Natural killer cell (primary cell): Measurements from ENCODE around the gene DYSF. TPM values are rescaled to one million over a fixed set of nuclear protein-coding genes. Genes with fewer than 3 reads are reported as not detected.

Source experiments
- ATAC-seq, 3 donors: fragments of 150-1000 bp in 2 of 3; fragments of 200-7000 bp in 1 of 3; cut with Tn5 transposase; 1 replicate in 1 of 3; 2 replicates in 2 of 3; pipeline ENCODE4 v1.10.0; 2021; ENCODE audit warnings: mild to moderate bottlenecking in 2 of 3, moderate library complexity in 2 of 3
- DNase-seq, 2 donors: peaks; one replicate each; pipeline versions ENCODE4 v3.0.0 to v3.0.0-alpha.2; 2013 to 2021; ENCODE audit warnings: mixed read lengths in 1 of 2
- H3K27ac ChIP-seq: one replicate; pipeline ENCODE4 v1.5.1; 2013; ENCODE audit warnings: mild to moderate bottlenecking, low read length
- H3K27me3 ChIP-seq: one replicate; pipeline ENCODE4 v1.6.1; 2013; ENCODE audit warnings: low read length; ENCODE audit not compliant: control insufficient read depth, insufficient read depth
- H3K36me3 ChIP-seq: one replicate; pipeline ENCODE4 v1.6.1; 2013; ENCODE audit warnings: low read length; ENCODE audit not compliant: control insufficient read depth, insufficient read depth
- H3K4me1 ChIP-seq: one replicate; pipeline ENCODE4 v1.6.1; 2013; ENCODE audit warnings: low read length; ENCODE audit not compliant: control insufficient read depth, insufficient read depth
- H3K4me3 ChIP-seq: one replicate; pipeline ENCODE4 v1.5.1; 2013; ENCODE audit warnings: low read length
- H3K9me3 ChIP-seq: one replicate; pipeline ENCODE4 v1.6.1; 2013; ENCODE audit warnings: low read length; ENCODE audit not compliant: control insufficient read depth, insufficient read depth
- H3K27ac Mint-ChIP-seq, 2 donors: one replicate each; pipeline ENCODE4 v1.8.0; 2022; ENCODE audit warnings: mild to moderate bottlenecking in 2 of 2, mixed read lengths in 2 of 2, moderate library complexity in 1 of 2
- H3K27me3 Mint-ChIP-seq, 2 donors: one replicate each; pipeline ENCODE4 v1.8.0; 2022; ENCODE audit warnings: low read depth in 2 of 2, mixed read lengths in 2 of 2
- H3K36me3 Mint-ChIP-seq: one replicate; pipeline ENCODE4 v1.8.0; 2022; ENCODE audit warnings: mixed read lengths
- H3K4me1 Mint-ChIP-seq, 2 donors: one replicate each; pipeline ENCODE4 v1.8.0; 2022; ENCODE audit warnings: mixed read lengths in 2 of 2
- H3K4me3 Mint-ChIP-seq: one replicate; pipeline ENCODE4 v1.8.0; 2022; ENCODE audit warnings: mild to moderate bottlenecking, moderate library complexity, mixed read lengths
- H3K9me3 Mint-ChIP-seq, 2 donors: one replicate each; pipeline ENCODE4 v1.8.0; 2022; ENCODE audit warnings: mixed read lengths in 2 of 2
- WGBS: methylation state at CpG from one replicate; pipeline ENCODE4 v1.1.7; 2013; ENCODE audit warnings: missing lambda C conversion rate; ENCODE audit not compliant: insufficient coverage; 5-methylcytosine and 5-hydroxymethylcytosine counted together
- intact Hi-C: fragments of 100-400 bp; cut with micrococcal nuclease; formaldehyde crosslinking; loops from one replicate; pipeline ENCODE4 v1.14.2; 2022
- total RNA-seq, 4 donors: library from RNA; stranded (reverse); fragments of 120-200 nt in 1 of 4; gene quantifications; one replicate each; pipeline versions ENCODE4 v1.2.3 to v1.2.4, GENCODE V29; 2013 to 2022
- TF ChIP-seq, protein P1 (sequence below): fragments of 200-600 bp; IDR thresholded peaks from one replicate; pipeline ENCODE4 v1.8.0; 2022; ENCODE audit warnings: antibody characterized with exemption

Gene DYSF
- total RNA-seq, 3 donors from 2014 or later (not counting 1 experiment from before 2014, with no cell fraction given), result 11.4 to 19.5 (median 12.4) TPM

DNA sequence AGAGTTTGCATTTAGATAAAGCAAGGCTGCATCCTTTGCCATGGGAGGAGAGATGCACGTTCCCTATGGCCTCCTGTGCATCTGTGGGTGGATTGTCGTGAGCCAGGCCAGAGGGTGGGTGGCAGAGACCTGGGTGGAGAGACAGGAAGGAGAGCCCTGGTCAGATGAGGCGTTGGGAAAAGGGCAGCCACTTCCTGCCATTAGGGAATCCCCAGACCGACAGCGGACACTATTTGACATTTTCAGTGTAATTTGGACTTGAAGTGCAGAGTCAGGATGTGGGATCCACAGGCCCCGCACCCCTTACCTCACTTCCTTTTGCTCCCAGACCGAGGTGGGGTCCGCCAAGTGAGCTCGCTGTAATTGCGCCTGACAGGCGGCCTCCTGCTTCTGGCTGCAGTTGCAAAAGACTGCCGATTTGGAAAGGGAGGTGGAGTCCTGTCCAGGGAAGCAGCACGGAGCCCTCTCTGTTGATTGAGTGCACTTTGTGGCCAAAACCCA is 150.0 kb downstream of the DYSF start:
- no peaks in the 10 kb centered on the region for H3K36me3 ChIP-seq
- intact Hi-C loops, result no loop called here
- H3K27ac ChIP-seq, result no peak overlapping the region
- peaks cover 21 to 39% of the 10 kb centered on the region in 2 donors for H3K4me1 Mint-ChIP-seq
- peak overlapping the region in 1 of 2 donors; percentile 81 for H3K27ac Mint-ChIP-seq
- ATAC-seq (peak in 1 of 3 donors; percentile 36), DNase-seq (no peak)
- peaks cover 0 to 5% of the 10 kb centered on the region in 2 donors for H3K27me3 Mint-ChIP-seq
- H3K4me3 ChIP-seq, result no peak overlapping the region
- no peaks in the 10 kb centered on the region for H3K36me3 Mint-ChIP-seq
- TF ChIP-seq, protein P1, sequence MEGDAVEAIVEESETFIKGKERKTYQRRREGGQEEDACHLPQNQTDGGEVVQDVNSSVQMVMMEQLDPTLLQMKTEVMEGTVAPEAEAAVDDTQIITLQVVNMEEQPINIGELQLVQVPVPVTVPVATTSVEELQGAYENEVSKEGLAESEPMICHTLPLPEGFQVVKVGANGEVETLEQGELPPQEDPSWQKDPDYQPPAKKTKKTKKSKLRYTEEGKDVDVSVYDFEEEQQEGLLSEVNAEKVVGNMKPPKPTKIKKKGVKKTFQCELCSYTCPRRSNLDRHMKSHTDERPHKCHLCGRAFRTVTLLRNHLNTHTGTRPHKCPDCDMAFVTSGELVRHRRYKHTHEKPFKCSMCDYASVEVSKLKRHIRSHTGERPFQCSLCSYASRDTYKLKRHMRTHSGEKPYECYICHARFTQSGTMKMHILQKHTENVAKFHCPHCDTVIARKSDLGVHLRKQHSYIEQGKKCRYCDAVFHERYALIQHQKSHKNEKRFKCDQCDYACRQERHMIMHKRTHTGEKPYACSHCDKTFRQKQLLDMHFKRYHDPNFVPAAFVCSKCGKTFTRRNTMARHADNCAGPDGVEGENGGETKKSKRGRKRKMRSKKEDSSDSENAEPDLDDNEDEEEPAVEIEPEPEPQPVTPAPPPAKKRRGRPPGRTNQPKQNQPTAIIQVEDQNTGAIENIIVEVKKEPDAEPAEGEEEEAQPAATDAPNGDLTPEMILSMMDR, result no peak
- H3K4me1 ChIP-seq, result peaks cover 38% of the 10 kb centered on the region
- WGBS, result 18% methylated on average over 13 of the region's 13 CpGs
- H3K9me3 Mint-ChIP-seq, result no peaks in the 10 kb centered on the region
- peak overlapping the region; percentile 69 for H3K4me3 Mint-ChIP-seq
- H3K27me3 ChIP-seq, result no peaks in the 10 kb centered on the region
- no peaks in the 10 kb centered on the region for H3K9me3 ChIP-seq

DNA sequence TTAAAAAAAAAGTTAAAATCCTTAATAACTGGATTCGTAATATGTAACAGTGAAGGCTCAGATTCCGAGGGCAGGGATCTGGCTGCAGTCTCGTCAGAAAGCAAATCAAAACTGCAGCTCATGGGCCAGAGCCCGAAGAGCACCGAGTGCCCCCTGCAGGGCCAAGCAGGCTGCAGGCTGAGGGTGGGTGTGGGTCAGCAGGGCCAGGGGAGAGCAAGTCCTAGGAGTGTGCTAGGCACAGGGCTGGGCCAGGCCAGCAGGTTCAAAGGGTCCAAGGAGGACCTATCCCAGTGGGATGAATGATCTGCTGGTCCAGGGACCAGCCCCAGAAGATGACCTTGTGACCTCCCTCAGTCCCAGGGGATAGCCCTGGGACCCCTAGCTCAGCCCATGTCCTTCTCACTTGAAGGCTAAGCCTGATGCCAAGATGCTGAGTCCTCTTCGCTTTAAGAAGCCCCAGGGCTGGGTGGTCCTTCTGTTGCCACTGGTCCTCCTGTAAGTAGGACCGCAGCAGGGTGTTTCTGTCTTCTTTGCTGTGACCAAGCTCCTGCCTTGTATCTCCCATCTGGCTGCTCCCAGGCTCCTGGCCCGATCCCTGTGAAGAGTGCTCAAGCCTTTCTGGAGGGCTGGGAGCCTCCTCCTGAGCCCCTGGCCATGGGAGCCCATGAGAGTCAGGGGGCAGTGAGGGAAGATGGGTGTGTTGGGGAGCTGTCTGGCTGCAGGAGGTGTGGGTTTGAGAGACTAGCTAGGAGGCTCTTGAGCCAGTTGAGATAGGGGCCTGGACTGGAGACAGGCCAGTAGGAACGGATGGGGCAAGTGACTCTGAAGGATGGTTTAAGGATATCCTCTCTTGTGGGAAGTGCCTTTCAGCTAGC is 150.7 kb downstream of the DYSF start:
- Mint-ChIP-seq H3K9me3 (no peaks in the 10 kb centered on the region), H3K4me3 (no peak overlapping the region), H3K4me1 (peaks cover 21 to 39% of the 10 kb centered on the region in 2 donors), H3K27me3 (peaks cover 0 to 5% of the 10 kb centered on the region in 2 donors), H3K36me3 (no peaks in the 10 kb centered on the region), H3K27ac (no peak overlapping the region)
- DNase-seq (no peak), ATAC-seq (no peak)
- peaks cover 38% of the 10 kb centered on the region for H3K4me1 ChIP-seq
- TF ChIP-seq, protein P1, result no peak
- H3K27ac ChIP-seq, result no peak overlapping the region
- no peaks in the 10 kb centered on the region for H3K36me3 ChIP-seq
- intact Hi-C loops, result no loop called here
- no peaks in the 10 kb centered on the region for H3K27me3 ChIP-seq
- no peak overlapping the region for H3K4me3 ChIP-seq
- H3K9me3 ChIP-seq, result no peaks in the 10 kb centered on the region
- WGBS, result 86% methylated on average over 9 of the region's 9 CpGs

DNA sequence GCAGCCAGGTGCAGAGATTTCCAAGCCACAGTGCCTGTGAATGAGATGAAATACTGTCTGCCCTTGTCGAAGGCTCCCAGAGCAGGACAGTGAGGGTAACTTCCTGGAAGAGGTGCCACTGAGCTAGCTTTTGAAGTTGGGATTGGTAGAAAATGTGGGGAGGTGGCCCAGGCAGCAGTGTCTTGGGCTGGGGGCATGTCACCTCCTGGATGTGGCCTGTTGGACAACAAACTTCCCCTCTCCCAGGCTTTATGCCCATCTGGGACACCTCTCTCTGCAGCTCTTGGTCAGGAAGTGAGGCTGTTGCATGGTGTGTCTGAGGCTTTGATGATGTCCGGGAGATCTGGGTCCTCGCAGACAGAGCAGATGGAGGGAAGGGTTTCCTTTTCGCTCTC is 151.4 kb downstream of the DYSF start:
- WGBS, result 17% methylated on average over 2 of the region's 4 CpGs

More for the DNA sequence above, 151.4 kb downstream of the DYSF start:
- no peaks in the 10 kb centered on the region for H3K9me3 Mint-ChIP-seq
- intact Hi-C loops, result no loop called here
- Histone ChIP-seq H3K36me3 (no peaks in the 10 kb centered on the region), H3K4me3 (no peak overlapping the region), H3K27ac (no peak overlapping the region), H3K27me3 (no peaks in the 10 kb centered on the region), H3K4me1 (peaks cover 38% of the 10 kb centered on the region), H3K9me3 (no peaks in the 10 kb centered on the region)
- DNase-seq (no peak), ATAC-seq (peak in 2 of 3 donors; percentile 16 to 45)
- no peak overlapping the region for H3K27ac Mint-ChIP-seq
- peaks cover 21 to 39% of the 10 kb centered on the region in 2 donors for H3K4me1 Mint-ChIP-seq
- no peak overlapping the region for H3K4me3 Mint-ChIP-seq
- no peaks in the 10 kb centered on the region for H3K36me3 Mint-ChIP-seq
- TF ChIP-seq, protein P1, result no peak
- H3K27me3 Mint-ChIP-seq, result peaks cover 0 to 5% of the 10 kb centered on the region in 2 donors
